Stomach (tissue), 19 donors: ENCODE measurements around the gene FAM81A. TPM values are rescaled to one million over a fixed set of nuclear protein-coding genes. Genes with fewer than 3 reads are reported as not detected.

ENCODE experiments used
- DNase-seq, 2 donors: peaks; one replicate each; pipeline versions ENCODE4 v3.0.0 to v3.0.0-alpha.2; 2013 to 2019
- H3K27ac ChIP-seq, 5 donors: fragments of 200-600 bp in 4 of 5; sonication (generic) in 4 of 5; one replicate each; pipeline ENCODE4 v1.5.1; 2013 to 2019; ENCODE audit warnings: mild to moderate bottlenecking in 1 of 5, moderate library complexity in 1 of 5
- H3K27me3 ChIP-seq, 3 donors: fragments of 200-600 bp; sonication (generic); one replicate each; pipeline ENCODE4 v1.5.1; 2017 to 2019; ENCODE audit warnings: mixed run types in 1 of 3
- H3K36me3 ChIP-seq, 4 donors: fragments of 200-600 bp; sonication (generic); 1 replicate in 3 of 4; 2 replicates in 1 of 4; pipeline ENCODE4 v1.5.1; 2016 to 2019
- H3K4me1 ChIP-seq, 4 donors: fragments of 200-600 bp; sonication (generic); one replicate each; pipeline ENCODE4 v1.5.1; 2016 to 2019
- H3K4me3 ChIP-seq, 4 donors: fragments of 200-600 bp; sonication (generic) in 3 of 4; one replicate each; pipeline ENCODE4 v1.5.1; 2016 to 2019; ENCODE audit warnings: mild to moderate bottlenecking in 1 of 4
- H3K9me3 ChIP-seq, 4 donors: fragments of 200-600 bp; sonication (generic); one replicate each; pipeline ENCODE4 v1.5.1; 2016 to 2019
- EP300 ChIP-seq: sonication (generic); formaldehyde crosslinking; IDR thresholded peaks from one replicate; pipeline ENCODE4 v1.6.1; 2017; ENCODE audit warnings: antibody characterized with exemption
- POLR2A ChIP-seq, 4 donors: fragments of 450-650 bp; IDR thresholded peaks; one replicate each; pipeline ENCODE4 v1.6.1; 2016; ENCODE audit warnings: antibody characterized with exemption in 4 of 4, control low read depth in 2 of 4, mild to moderate bottlenecking in 1 of 4, moderate library complexity in 1 of 4
- POLR2AphosphoS5 ChIP-seq, 3 donors: sonication (generic); formaldehyde crosslinking; IDR thresholded peaks; one replicate each; pipeline ENCODE4 v1.6.1; 2016; ENCODE audit warnings: antibody characterized with exemption in 3 of 3
- WGBS, 5 donors: extraction: QIAGEN DNeasy Blood & Tissue Kit in 3 of 5; methylation state at CpG; one replicate each; pipeline versions ENCODE4 v1.1.5 to v1.1.7; 2013 to 2018; 5-methylcytosine and 5-hydroxymethylcytosine counted together
- intact Hi-C: fragments of 100-400 bp; cut with DNase I; formaldehyde crosslinking; loops from one replicate; pipeline ENCODE4 v1.15.1; 2023; ENCODE audit warnings: low total_unique reads
- long read RNA-seq, 10 donors: transcript quantifications; one replicate each; lab custom pipeline, GENCODE V29; 2026
- polyA plus RNA-seq, 3 donors: library from polyadenylated mRNA; stranded (reverse); fragments of 200-250 nt; gene quantifications; one replicate each; pipeline ENCODE4 v1.2.3, GENCODE V29; 2013
- total RNA-seq, 5 donors: library from RNA; depleted of rRNA; stranded (reverse); fragments of >200 nt; gene quantifications; one replicate each; pipeline versions ENCODE4 v1.1.0 to v1.2.3, GENCODE V29; 2014 to 2016
- TF ChIP-seq, protein P1 (sequence below), 7 experiments: fragments of 450-650 bp in 4 of 7; fragments of 200-600 bp in 3 of 7; sonication (generic) in 3 of 7; IDR thresholded peaks; one replicate each; pipeline ENCODE4 v1.5.1; 2016 to 2019; ENCODE audit warnings: antibody characterized with exemption in 7 of 7, control low read depth in 2 of 7, mild to moderate bottlenecking in 1 of 7
- donor health status: healthy with polysubstance abuse.
- donor health status: Bipolar disorder and iron deficiency.
- donor health status: healthy.

Gene FAM81A
- total RNA-seq (1 to 10 TPM in 2 of 5 donors, under 1 TPM in 1, not detected in 2; 0.14 to 5.4 (median 2.2) TPM), polyA plus RNA-seq (under 1 TPM; 0.31 to 0.93 (median 0.75) TPM)
- long read RNA-seq, donor 1, result 0 reads
- long read RNA-seq, donor 2, result 0 reads
- long read RNA-seq, donor 3, result 0 reads
- long read RNA-seq, donor 4, result 0 reads
- long read RNA-seq, donor 5, result 0 reads
- long read RNA-seq, donor 6, result 0 reads
- long read RNA-seq, donor 7, partial matches to known transcripts, result 0 of 1 reads
- long read RNA-seq, donor 7, other reads (novel, unspliced or antisense), result 0 of 1 reads
- long read RNA-seq, donor 8, result 0 reads
- long read RNA-seq, donor 9, partial matches to known transcripts, result 0 of 1 reads
- long read RNA-seq, donor 9, other reads (novel, unspliced or antisense), result 0 of 1 reads
- long read RNA-seq, donor 10, result 0 reads

DNA sequence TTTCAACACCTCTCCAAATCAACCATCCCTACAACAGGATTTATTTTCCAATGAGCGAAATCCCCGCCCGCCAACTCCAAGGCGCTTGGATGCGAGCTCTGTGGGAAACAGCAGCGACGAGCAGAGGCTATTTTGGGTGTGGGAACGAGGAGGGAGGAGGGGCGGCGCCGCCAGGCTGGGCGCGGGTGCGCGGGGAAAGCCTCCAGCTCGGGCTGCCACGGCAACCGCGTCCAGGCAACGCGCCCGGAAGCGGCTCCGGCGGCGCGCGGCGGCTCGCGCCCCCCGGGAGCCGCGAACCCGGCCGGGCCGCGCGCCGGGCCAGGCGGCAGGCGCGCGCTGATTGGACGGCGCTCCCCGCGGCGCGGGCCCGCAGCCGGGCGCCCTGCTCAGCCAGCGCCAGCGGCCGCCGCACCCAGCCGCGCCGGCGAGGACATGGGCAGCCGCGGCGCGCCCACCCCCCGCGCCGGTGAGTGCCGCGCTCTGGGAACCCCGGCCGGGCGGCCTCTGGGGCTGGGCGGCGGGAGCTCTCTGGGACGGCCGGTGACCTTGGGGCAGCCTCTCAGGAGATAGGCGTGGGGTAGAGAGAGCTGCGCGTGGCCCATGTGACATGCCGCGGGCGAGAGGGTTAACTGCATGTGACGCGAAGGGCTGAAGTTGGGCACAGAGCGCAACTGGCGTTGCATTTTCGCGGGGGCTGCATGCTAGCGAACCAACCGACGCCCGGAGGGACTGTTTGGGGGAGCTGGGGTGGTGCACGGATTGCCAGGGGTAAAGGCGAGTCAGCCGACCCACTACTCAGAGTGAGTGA, at the start of gene FAM81A:
Gene FAM81A, plus strand, starts transcription at position 370 of the 808 bp plus-strand sequence. CDS start 20,441 bp downstream, outside the sequence.
- intact Hi-C loops, result no loop called here
- peak within 1 kb of the TSS; percentile 53 to 54 (median 54) for H3K4me3 ChIP-seq
- H3K36me3 ChIP-seq, result no peaks in the 10 kb centered on the region
- peak within 1 kb of the TSS in 1 of 5 donors; percentile 46 for H3K27ac ChIP-seq
- peaks cover 0 to 44% (median 5%) of the 10 kb centered on the region in 3 donors for H3K27me3 ChIP-seq
- peak; percentile 78 to 95 for DNase-seq
- 0 to 1% (median 0%) methylated on average over 18 to 96 of the region's 96 CpGs for WGBS, 5 donors
- TF ChIP-seq, protein P1, sequence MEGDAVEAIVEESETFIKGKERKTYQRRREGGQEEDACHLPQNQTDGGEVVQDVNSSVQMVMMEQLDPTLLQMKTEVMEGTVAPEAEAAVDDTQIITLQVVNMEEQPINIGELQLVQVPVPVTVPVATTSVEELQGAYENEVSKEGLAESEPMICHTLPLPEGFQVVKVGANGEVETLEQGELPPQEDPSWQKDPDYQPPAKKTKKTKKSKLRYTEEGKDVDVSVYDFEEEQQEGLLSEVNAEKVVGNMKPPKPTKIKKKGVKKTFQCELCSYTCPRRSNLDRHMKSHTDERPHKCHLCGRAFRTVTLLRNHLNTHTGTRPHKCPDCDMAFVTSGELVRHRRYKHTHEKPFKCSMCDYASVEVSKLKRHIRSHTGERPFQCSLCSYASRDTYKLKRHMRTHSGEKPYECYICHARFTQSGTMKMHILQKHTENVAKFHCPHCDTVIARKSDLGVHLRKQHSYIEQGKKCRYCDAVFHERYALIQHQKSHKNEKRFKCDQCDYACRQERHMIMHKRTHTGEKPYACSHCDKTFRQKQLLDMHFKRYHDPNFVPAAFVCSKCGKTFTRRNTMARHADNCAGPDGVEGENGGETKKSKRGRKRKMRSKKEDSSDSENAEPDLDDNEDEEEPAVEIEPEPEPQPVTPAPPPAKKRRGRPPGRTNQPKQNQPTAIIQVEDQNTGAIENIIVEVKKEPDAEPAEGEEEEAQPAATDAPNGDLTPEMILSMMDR (IDR thresholded peaks at IDR 0.05), result no peak
- peak in 1 of 3 donors; percentile 27 for TF ChIP-seq POLR2AphosphoS5 (IDR thresholded peaks at IDR 0.05)
- no peak for TF ChIP-seq POLR2A (IDR thresholded peaks at IDR 0.05)
- no peak for TF ChIP-seq EP300
- peaks cover 14 to 23% (median 20%) of the 10 kb centered on the region in 4 donors for H3K4me1 ChIP-seq
- no peaks in the 10 kb centered on the region for H3K9me3 ChIP-seq

- H3K4me1 ChIP-seq, result no peaks in the 10 kb centered on the region
- 50 to 72% (median 58%) methylated on average over 3 of the region's 3 CpGs for WGBS, 5 donors
- H3K4me3 ChIP-seq, result no peak overlapping the region
- no peaks in the 10 kb centered on the region for H3K27me3 ChIP-seq
- no peaks in the 10 kb centered on the region for H3K9me3 ChIP-seq
- no peak for DNase-seq
- no peak for TF ChIP-seq EP300
- peaks cover 0 to 6% (median 0%) of the 10 kb centered on the region in 4 donors for H3K36me3 ChIP-seq
- no peak overlapping the region for H3K27ac ChIP-seq
- intact Hi-C loops, result no loop called here
Observed at GRCh38 chr15:59388670-59389069, 49.3 kb upstream of the FAM81A start.

DNA sequence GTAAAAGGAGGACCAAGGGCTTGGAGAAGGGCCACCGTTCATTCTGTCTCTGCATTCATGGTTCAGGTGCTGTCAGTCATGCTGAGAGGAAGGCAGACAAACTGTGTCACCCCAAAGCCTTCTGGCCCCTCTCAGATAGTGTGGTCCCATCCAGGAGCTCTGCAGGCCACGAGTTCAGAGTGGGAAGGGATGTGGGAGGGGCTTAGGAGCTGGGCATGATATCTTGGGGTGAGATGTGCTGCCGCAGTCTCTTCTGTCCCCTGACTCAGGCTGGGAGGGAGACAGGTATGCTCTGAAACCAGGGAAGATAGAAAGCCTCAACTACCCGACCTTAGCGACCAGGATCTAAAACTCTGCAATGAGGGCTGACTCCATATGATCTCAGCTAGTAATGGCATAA, 45.7 kb upstream of the FAM81A start:
- H3K4me3 ChIP-seq, result no peak overlapping the region
- TF ChIP-seq, protein P1 (IDR thresholded peaks at IDR 0.05), result no peak

GRCh38 chr15:59394166-59394661, 43.8 kb upstream of the FAM81A start:
- Histone ChIP-seq H3K27ac (no peak overlapping the region), H3K4me1 (no peaks in the 10 kb centered on the region), H3K9me3 (no peaks in the 10 kb centered on the region), H3K4me3 (no peak overlapping the region), H3K36me3 (no peaks in the 10 kb centered on the region), H3K27me3 (no peaks in the 10 kb centered on the region)
- no peak for TF ChIP-seq POLR2AphosphoS5 (IDR thresholded peaks at IDR 0.05)
- intact Hi-C loops, result no loop called here
- 88 to 91% (median 89%) methylated on average over 9 of the region's 9 CpGs for WGBS, 5 donors
- DNase-seq, result no peak

More for the DNA sequence above, 45.7 kb upstream of the FAM81A start:
- Histone ChIP-seq H3K27me3 (no peaks in the 10 kb centered on the region), H3K36me3 (no peaks in the 10 kb centered on the region), H3K27ac (no peak overlapping the region), H3K9me3 (no peaks in the 10 kb centered on the region), H3K4me1 (no peaks in the 10 kb centered on the region)
- 61 to 79% (median 72%) methylated on average over 5 of the region's 5 CpGs for WGBS, 5 donors
- DNase-seq, result no peak
- intact Hi-C loops, result no loop called here

DNA sequence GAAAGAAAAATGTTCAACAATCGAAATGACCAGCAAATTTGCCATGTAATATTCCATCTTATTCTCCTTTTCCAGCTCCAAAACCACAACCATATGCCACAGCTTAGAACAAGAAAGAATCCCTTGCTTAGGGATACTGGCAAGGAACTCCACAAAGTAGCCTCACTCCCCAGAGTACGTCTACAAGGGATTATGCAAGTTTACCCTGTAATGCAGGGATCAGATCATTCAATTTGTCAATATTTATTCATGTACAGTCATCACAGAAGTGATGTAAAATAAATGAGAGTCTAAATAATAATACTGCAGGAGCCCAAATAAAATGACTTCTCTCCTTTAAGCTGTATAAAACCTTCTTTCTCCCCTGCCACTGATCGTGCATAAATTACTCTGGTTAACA, 41.8 kb upstream of the FAM81A start:
- no peak for TF ChIP-seq POLR2A (IDR thresholded peaks at IDR 0.05)
- no peak for TF ChIP-seq POLR2AphosphoS5 (IDR thresholded peaks at IDR 0.05)
- no peak for TF ChIP-seq EP300
- TF ChIP-seq, protein P1 (IDR thresholded peaks at IDR 0.05), result no peak
- peaks cover 0 to 13% (median 5%) of the 10 kb centered on the region in 4 donors for H3K4me1 ChIP-seq
- no peaks in the 10 kb centered on the region for H3K27me3 ChIP-seq
- no peaks in the 10 kb centered on the region for H3K36me3 ChIP-seq
- 38 to 47% (median 44%) methylated on average over 3 of the region's 3 CpGs for WGBS, 5 donors
- DNase-seq, result no peak
- H3K9me3 ChIP-seq, result no peaks in the 10 kb centered on the region
- intact Hi-C loops, result no loop called here
- no peak overlapping the region for H3K27ac ChIP-seq
- no peak overlapping the region for H3K4me3 ChIP-seq
